Activated naive CD4-positive, alpha-beta T cell treated with anti-CD3 and anti-CD28 coated beads, Interleukin-2, amount 50 U/mL, for 16 hours (primary cell): Measurements from ENCODE around the gene GCAT.

Source experiments
- DNase-seq: peaks from one replicate; pipeline ENCODE4 v3.0.0-alpha.2; 2020

The GCAT gene

GRCh38 chr22:37807410-37808293 lies at the start of gene GCAT:
Gene GCAT, plus strand, starts transcription at chr22:37807934. Its CDS starts 34 bp downstream, at chr22:37807968.
- DNase-seq: peak; percentile 89

- DNase-seq: no peak
These were observed 49.0 kb upstream of the GCAT start for GRCh38 chr22:37758694-37759093.

GRCh38 chr22:37759281-37759680 lies 48.5 kb upstream of the GCAT start:
- no peak for DNase-seq

- no peak for DNase-seq
These were observed 47.6 kb upstream of the GCAT start for GRCh38 chr22:37760152-37760551.

- DNase-seq: no peak
These were observed 45.3 kb upstream of the GCAT start for GRCh38 chr22:37762389-37762836.

GRCh38 chr22:37763012-37763411 lies 44.7 kb upstream of the GCAT start:
- DNase-seq: no peak

- no peak for DNase-seq
These were observed 44.1 kb upstream of the GCAT start for GRCh38 chr22:37763652-37764051.

GRCh38 chr22:37764622-37765021 lies 43.1 kb upstream of the GCAT start:
- no peak for DNase-seq

- no peak for DNase-seq
These were observed 42.2 kb upstream of the GCAT start for GRCh38 chr22:37765498-37765897.

GRCh38 chr22:37765953-37766576 lies 41.7 kb upstream of the GCAT start:
- DNase-seq: no peak

GRCh38 chr22:37768273-37768672 lies 39.5 kb upstream of the GCAT start:
- no peak for DNase-seq

GRCh38 chr22:37769056-37769455 lies 38.7 kb upstream of the GCAT start:
- DNase-seq: no peak

GRCh38 chr22:37771081-37771480 lies 36.7 kb upstream of the GCAT start:
- DNase-seq: no peak

GRCh38 chr22:37771702-37772427 lies 35.9 kb upstream of the GCAT start:
- DNase-seq: no peak

GRCh38 chr22:37774728-37775127 lies 33.0 kb upstream of the GCAT start:
- no peak for DNase-seq

- DNase-seq: no peak
These were observed 31.7 kb upstream of the GCAT start for GRCh38 chr22:37775785-37776638.

GRCh38 chr22:37776639-37777005 lies 31.1 kb upstream of the GCAT start:
- no peak for DNase-seq

GRCh38 chr22:37777122-37777687 lies 30.5 kb upstream of the GCAT start:
- no peak for DNase-seq

GRCh38 chr22:37778370-37779009 lies 29.2 kb upstream of the GCAT start:
- no peak for DNase-seq

- no peak for DNase-seq
These were observed 26.2 kb upstream of the GCAT start for GRCh38 chr22:37781434-37782059.
